BJ (cell line): ENCODE results near the gene HS6ST3. TPM values are rescaled to one million over a fixed set of nuclear protein-coding genes. Genes with fewer than 3 reads are reported as not detected.

Experiments used
- CTCF ChIA-PET: fragments of 350-600 bp; formaldehyde crosslinking; extraction: SDS; loops from one replicate; lab custom pipeline; 2021; ENCODE audit warnings: antibody characterized with exemption, inconsistent platforms; lab: Yijun Ruan, JAX
- POLR2A ChIA-PET: fragments of 300-600 bp; sonication (Branson Sonifier 250); formaldehyde crosslinking; extraction: SDS; loops from one replicate; lab custom pipeline; 2021; ENCODE audit warnings: antibody characterized with exemption; lab: Charles Lee
- DNase-seq: peaks from one replicate; pipeline ENCODE4 v3.0.0-alpha.2; 2011; ENCODE audit warnings: low read depth
- H3K27me3 ChIP-seq: 2 replicates; pipeline ENCODE4 v1.6.0; 2011; ENCODE audit warnings: low read length; ENCODE audit not compliant: control insufficient read depth, insufficient read depth
- H3K36me3 ChIP-seq: 2 replicates; pipeline ENCODE4 v1.5.1; 2011; ENCODE audit warnings: low read length; ENCODE audit not compliant: control insufficient read depth, insufficient read depth
- H3K4me3 ChIP-seq: 2 replicates; pipeline ENCODE4 v1.5.1; 2011; ENCODE audit warnings: low read depth, mild to moderate bottlenecking, control low read depth, low read length
- CTCF ChIP-seq: IDR thresholded peaks from 2 replicates; pipeline ENCODE4 v1.5.1; 2011; ENCODE audit warnings: low read depth, mild to moderate bottlenecking, control low read depth, inconsistent platforms, low read length, moderate library complexity; ENCODE audit not compliant: insufficient read depth
- polyA plus RNA-seq: library from polyadenylated mRNA; depleted of rRNA; stranded (reverse); fragments of >200 nt; gene quantifications from 2 replicates; pipeline ENCODE4 v1.2.3, GENCODE V29; 2011

The HS6ST3 gene
- polyA plus RNA-seq, 1 experiment: not detected

GRCh38 chr13:96454466-96454865 lies 364.6 kb downstream of the HS6ST3 start:
- DNase-seq: no peak
- POLR2A ChIA-PET: no interaction called here
- no peak for TF ChIP-seq CTCF
- no peaks in the 10 kb centered on the region for H3K36me3 ChIP-seq
- CTCF ChIA-PET: no interaction called here
- no peak overlapping the region for H3K4me3 ChIP-seq
- H3K27me3 ChIP-seq: no peaks in the 10 kb centered on the region

GRCh38 chr13:96460609-96461008 lies 370.7 kb downstream of the HS6ST3 start:
- no peak for DNase-seq
- ChIA-PET CTCF (interaction anchor here (1.2 kb wide), 1 partner anchor 14 kb away, joined by 3 read pairs; no protein-coding TSS in a partner anchor), POLR2A (no interaction called here)
- TF ChIP-seq CTCF: no peak
- no peak overlapping the region for H3K4me3 ChIP-seq
- H3K36me3 ChIP-seq: no peaks in the 10 kb centered on the region
- H3K27me3 ChIP-seq: no peaks in the 10 kb centered on the region

GRCh38 chr13:96473526-96474180 lies 383.7 kb downstream of the HS6ST3 start:
- no peak overlapping the region for H3K4me3 ChIP-seq
- ChIA-PET CTCF (no interaction called here), POLR2A (no interaction called here)
- no peak for TF ChIP-seq CTCF
- DNase-seq: no peak
- H3K27me3 ChIP-seq: no peaks in the 10 kb centered on the region
- no peaks in the 10 kb centered on the region for H3K36me3 ChIP-seq

GRCh38 chr13:96474181-96474557 lies 384.3 kb downstream of the HS6ST3 start:
- POLR2A ChIA-PET: no interaction called here

GRCh38 chr13:96475103-96475502 lies 385.2 kb downstream of the HS6ST3 start:
- H3K4me3 ChIP-seq: no peak overlapping the region
- CTCF ChIA-PET: interaction anchor here (0.6 to 1.2 kb wide), 2 partner anchors 11 to 15 kb away, joined by 3 read pairs; no protein-coding TSS in a partner anchor
- DNase-seq: no peak
- TF ChIP-seq CTCF: no peak
- no peaks in the 10 kb centered on the region for H3K27me3 ChIP-seq
- POLR2A ChIA-PET: no interaction called here
- no peaks in the 10 kb centered on the region for H3K36me3 ChIP-seq

More at GRCh38 chr13:96474181-96474557, 384.3 kb downstream of the HS6ST3 start:
- no peak for DNase-seq
- CTCF ChIA-PET: interaction anchor here (0.6 to 1.2 kb wide), 2 partner anchors 10 to 14 kb away, joined by 3 read pairs; no protein-coding TSS in a partner anchor
- Histone ChIP-seq H3K36me3 (no peaks in the 10 kb centered on the region), H3K27me3 (no peaks in the 10 kb centered on the region), H3K4me3 (no peak overlapping the region)
- TF ChIP-seq CTCF: no peak
